DND-41 (cell line): Measurements from ENCODE around the gene ASPM.

Source experiments
- CTCF ChIP-seq: IDR thresholded peaks from 2 replicates; pipeline ENCODE4 v1.5.1; 2012; ENCODE audit warnings: borderline replicate concordance, low read length, moderate library complexity, mild to moderate bottlenecking; ENCODE audit not compliant: poor library complexity, severe bottlenecking; ENCODE audit errors: extremely low read depth
- EZH2 ChIP-seq: IDR thresholded peaks from 3 replicates; pipeline ENCODE4 v1.6.1; 2012; ENCODE audit warnings: borderline replicate concordance, low read depth, mild to moderate bottlenecking, moderate library complexity, low read length, inconsistent platforms; ENCODE audit not compliant: severe bottlenecking

- TF ChIP-seq CTCF: no peak
- no peak for TF ChIP-seq EZH2
Measured at GRCh38 chr1:197152662-197153061, 6.2 kb upstream of the ASPM start.
